Stomach (tissue), 4 donors: Measurements from ENCODE around the gene ATXN7L1.

ENCODE experiments used
- CTCF ChIP-seq, 7 experiments: fragments of 450-650 bp in 4 of 7; fragments of 200-600 bp in 3 of 7; sonication (generic) in 3 of 7; IDR thresholded peaks; one replicate each; pipeline ENCODE4 v1.5.1; 2016 to 2019; ENCODE audit warnings: antibody characterized with exemption in 7 of 7, control low read depth in 2 of 7, mild to moderate bottlenecking in 1 of 7
- POLR2AphosphoS5 ChIP-seq, 3 donors: sonication (generic); formaldehyde crosslinking; IDR thresholded peaks; one replicate each; pipeline ENCODE4 v1.6.1; 2016; ENCODE audit warnings: antibody characterized with exemption in 3 of 3

GRCh38 chr7:105643851-105644250, 232.5 kb downstream of the ATXN7L1 start:
- TF ChIP-seq CTCF (IDR thresholded peaks at IDR 0.05) (no peak), POLR2AphosphoS5 (IDR thresholded peaks at IDR 0.05) (no peak)
